OCI-LY7 (cell line): ENCODE data around the gene DIP2C. TPM values are rescaled to one million over a fixed set of nuclear protein-coding genes. Genes with fewer than 3 reads are reported as not detected.

Source experiments
- BruUV-seq: library from RNA; stranded (reverse); fragments of 400-500 nt; replicated peaks from 2 replicates; lab custom pipeline; 2021; lab: Mats Ljungman, UMichigan
- CTCF ChIA-PET: fragments of 300-600 bp; sonication (Branson Sonifier 250); formaldehyde crosslinking; loops from one replicate; lab custom pipeline; 2022; ENCODE audit warnings: antibody characterized with exemption; ENCODE audit not compliant: unreplicated experiment; lab: Charles Lee
- POLR2A ChIA-PET: fragments of 300-600 bp; sonication (Branson Sonifier 250); formaldehyde crosslinking; loops from one replicate; lab custom pipeline; 2022; ENCODE audit warnings: antibody characterized with exemption; lab: Charles Lee
- DNase-seq: peaks from one replicate; pipeline ENCODE4 v3.0.0-alpha.2; 2015; ENCODE audit warnings: low spot score
- H2AFZ ChIP-seq: fragments of 200-600 bp; sonication (generic), shearing (Covaris generic); 2 replicates; pipeline ENCODE4 v1.6.1; 2014; ENCODE audit warnings: mild to moderate bottlenecking, antibody characterized with exemption, low read length, moderate library complexity
- H3K27ac ChIP-seq: fragments of 200-600 bp; sonication (generic); 2 replicates; pipeline ENCODE4 v1.5.1; 2014; ENCODE audit warnings: mixed run types, low read depth, mild to moderate bottlenecking, moderate library complexity, low read length, inconsistent platforms; ENCODE audit not compliant: poor library complexity, severe bottlenecking
- H3K36me3 ChIP-seq: fragments of 200-600 bp; sonication (generic); 2 replicates; pipeline ENCODE4 v1.6.1; 2014; ENCODE audit warnings: mild to moderate bottlenecking, antibody characterized with exemption, low read length, moderate library complexity, mixed read lengths; ENCODE audit not compliant: insufficient read depth
- H3K4me1 ChIP-seq: fragments of 200-600 bp; sonication (generic); 2 replicates; pipeline ENCODE4 v1.5.1; 2014; ENCODE audit warnings: mild to moderate bottlenecking, low read length; ENCODE audit not compliant: insufficient read depth, poor library complexity, severe bottlenecking
- H3K4me2 ChIP-seq: fragments of 200-600 bp; sonication (generic); 2 replicates; pipeline ENCODE4 v1.6.1; 2014; ENCODE audit warnings: mild to moderate bottlenecking, low read length
- H3K4me3 ChIP-seq: fragments of 200-600 bp; sonication (generic); 2 replicates; pipeline ENCODE4 v1.5.1; 2014; ENCODE audit warnings: mild to moderate bottlenecking, low read depth, low read length; ENCODE audit not compliant: poor library complexity, severe bottlenecking
- H3K79me2 ChIP-seq: fragments of 200-600 bp; sonication (generic); 2 replicates; pipeline ENCODE4 v1.6.1; 2016; ENCODE audit warnings: low read depth, mild to moderate bottlenecking, low read length, moderate library complexity, mixed read lengths; ENCODE audit not compliant: insufficient read depth
- H3K9me2 ChIP-seq: fragments of 200-600 bp; sonication (generic); 2 replicates; pipeline ENCODE4 v1.6.1; 2016; ENCODE audit warnings: mild to moderate bottlenecking, low read length, mixed read lengths; ENCODE audit not compliant: insufficient read depth
- H3K9me3 ChIP-seq: fragments of 200-600 bp; sonication (generic); 2 replicates; pipeline ENCODE4 v1.6.1; 2014; ENCODE audit warnings: mild to moderate bottlenecking, mixed run types, low read length, mixed read lengths
- H4K20me1 ChIP-seq: fragments of 200-600 bp; sonication (generic); 2 replicates; pipeline ENCODE4 v1.6.1; 2014; ENCODE audit warnings: mild to moderate bottlenecking, antibody characterized with exemption, low read length, moderate library complexity, mixed read lengths; ENCODE audit not compliant: insufficient read depth
- EZH2phosphoT487 ChIP-seq: fragments of 200-600 bp; sonication (generic); IDR thresholded peaks from 2 replicates; pipeline ENCODE4 v1.6.1; 2018; ENCODE audit warnings: low read depth, borderline replicate concordance, mild to moderate bottlenecking, mixed run types, antibody characterized with exemption, low read length, moderate library complexity, mixed read lengths
- intact Hi-C: fragments of 100-400 bp; cut with micrococcal nuclease; formaldehyde crosslinking; loops from one replicate; pipeline ENCODE4 v1.10.0; 2022; ENCODE audit not compliant: unreplicated experiment
- total RNA-seq, 2 experiments: library from RNA; depleted of rRNA in 1 of 2; stranded (reverse); fragments of >200 nt in 1 of 2; shearing (Covaris generic) in 1 of 2; gene quantifications; 2 replicates each; pipeline ENCODE4 v1.2.3, GENCODE V29; 2014 to 2022
- TF ChIP-seq, protein P1 (sequence below): fragments of 200-600 bp; sonication (generic); conservative IDR thresholded peaks from 2 replicates; pipeline ENCODE4 v1.5.1; 2014; ENCODE audit warnings: mild to moderate bottlenecking, antibody characterized with exemption, low read length, moderate library complexity, mixed read lengths

The DIP2C gene
- total RNA-seq, 2 experiments from 2014 or later: 10.9 to 29.5 TPM

DNA sequence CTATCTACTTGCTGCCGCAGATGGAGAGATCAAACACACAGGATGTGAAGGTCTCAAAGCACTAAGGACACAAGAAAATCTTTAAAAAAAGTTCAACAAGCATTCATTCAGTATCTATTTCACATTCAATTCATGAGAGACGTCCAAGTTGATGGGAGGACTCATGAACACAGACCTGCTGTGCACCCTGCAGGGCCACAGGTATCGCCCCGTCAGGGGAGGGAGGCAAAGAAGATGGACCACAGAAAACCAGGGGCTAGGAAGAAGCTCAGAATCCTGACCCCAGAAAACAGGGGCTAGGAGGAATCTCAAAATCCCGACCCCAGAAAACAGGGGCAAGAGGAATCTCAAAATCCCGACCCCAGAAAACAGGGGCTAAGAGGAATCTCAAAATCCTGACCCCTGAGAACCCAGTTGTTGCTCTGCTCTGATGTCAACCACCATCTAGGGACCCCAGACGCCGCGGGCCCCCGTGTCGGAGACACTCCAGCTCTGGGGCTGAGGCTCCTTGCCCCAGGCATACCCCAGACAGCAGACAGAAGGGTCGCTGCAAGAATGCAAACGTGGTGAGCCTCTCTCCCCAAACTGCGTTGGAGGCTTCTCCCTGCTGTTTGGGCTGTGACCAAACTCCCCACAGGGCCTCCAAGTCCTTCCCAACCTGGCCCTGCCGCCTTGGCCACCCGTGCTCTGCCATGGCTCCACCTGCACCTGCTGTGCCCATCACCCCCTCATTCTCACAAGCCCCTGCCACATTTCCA is 197.6 kb downstream of the DIP2C start:
- intact Hi-C loops: no loop called here
- ChIA-PET CTCF (no interaction called here), POLR2A (interaction anchor here (1.1 kb wide), 1 partner anchor 10 kb away, joined by 4 read pairs; no protein-coding TSS in a partner anchor)
- H4K20me1 ChIP-seq: no peaks in the 10 kb centered on the region
- no peaks in the 10 kb centered on the region for H3K9me3 ChIP-seq
- no TSS peak for BruUV-seq
- H3K4me1 ChIP-seq: no peaks in the 10 kb centered on the region
- TF ChIP-seq EZH2phosphoT487: no peak
- TF ChIP-seq, protein P1, sequence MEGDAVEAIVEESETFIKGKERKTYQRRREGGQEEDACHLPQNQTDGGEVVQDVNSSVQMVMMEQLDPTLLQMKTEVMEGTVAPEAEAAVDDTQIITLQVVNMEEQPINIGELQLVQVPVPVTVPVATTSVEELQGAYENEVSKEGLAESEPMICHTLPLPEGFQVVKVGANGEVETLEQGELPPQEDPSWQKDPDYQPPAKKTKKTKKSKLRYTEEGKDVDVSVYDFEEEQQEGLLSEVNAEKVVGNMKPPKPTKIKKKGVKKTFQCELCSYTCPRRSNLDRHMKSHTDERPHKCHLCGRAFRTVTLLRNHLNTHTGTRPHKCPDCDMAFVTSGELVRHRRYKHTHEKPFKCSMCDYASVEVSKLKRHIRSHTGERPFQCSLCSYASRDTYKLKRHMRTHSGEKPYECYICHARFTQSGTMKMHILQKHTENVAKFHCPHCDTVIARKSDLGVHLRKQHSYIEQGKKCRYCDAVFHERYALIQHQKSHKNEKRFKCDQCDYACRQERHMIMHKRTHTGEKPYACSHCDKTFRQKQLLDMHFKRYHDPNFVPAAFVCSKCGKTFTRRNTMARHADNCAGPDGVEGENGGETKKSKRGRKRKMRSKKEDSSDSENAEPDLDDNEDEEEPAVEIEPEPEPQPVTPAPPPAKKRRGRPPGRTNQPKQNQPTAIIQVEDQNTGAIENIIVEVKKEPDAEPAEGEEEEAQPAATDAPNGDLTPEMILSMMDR: no peak
- H3K27ac ChIP-seq: no peak overlapping the region
- DNase-seq: no peak
- H3K4me2 ChIP-seq: no peak overlapping the region
- H2AFZ ChIP-seq: no peak overlapping the region
- H3K79me2 ChIP-seq: 0 out of 2 replicates have a peak, but pooled peaks cover 7% of the 10 kb centered on the region
- no peaks in the 10 kb centered on the region for H3K9me2 ChIP-seq
- H3K36me3 ChIP-seq: peaks cover 27% of the 10 kb centered on the region; the same call in 1 of the 2 replicates
- H3K4me3 ChIP-seq: no peak overlapping the region

DNA sequence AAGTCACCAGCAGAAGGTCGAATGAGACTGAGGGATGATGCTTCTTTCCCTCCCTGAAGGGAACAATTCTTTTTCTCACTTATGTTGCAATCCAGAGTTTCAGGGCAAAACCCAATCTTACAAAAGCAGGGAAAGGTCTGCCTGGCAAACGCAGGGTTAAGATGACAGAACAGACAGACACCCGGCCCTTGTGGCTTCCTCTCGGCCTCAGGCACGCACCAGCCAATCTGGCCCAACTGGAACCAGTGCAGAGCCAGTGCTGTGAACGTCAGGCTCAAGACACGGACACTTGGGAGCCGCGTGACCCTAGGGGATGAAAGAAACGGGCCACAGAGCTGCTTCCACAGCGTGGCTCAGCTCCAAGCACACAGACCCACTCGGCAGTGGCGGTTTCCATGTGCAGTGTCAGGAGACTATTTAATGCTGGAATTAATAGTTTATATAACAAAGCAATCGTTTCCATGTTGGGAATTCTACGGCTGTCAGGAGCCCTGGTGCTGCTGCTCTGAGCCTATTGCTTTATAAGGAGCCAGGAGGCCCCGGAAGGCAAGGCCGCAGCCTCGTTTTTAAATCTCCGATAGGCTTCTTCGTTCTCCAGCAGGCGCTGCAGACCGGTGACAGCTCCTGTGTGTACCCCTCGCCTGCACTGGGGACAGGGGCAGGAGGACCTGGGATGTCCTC is 198.4 kb downstream of the DIP2C start:
- TF ChIP-seq, protein P1: no peak
- TF ChIP-seq EZH2phosphoT487: no peak
- Histone ChIP-seq H3K36me3 (peaks cover 28% of the 10 kb centered on the region), H3K4me2 (no peak overlapping the region), H4K20me1 (no peaks in the 10 kb centered on the region), H3K79me2 (0 out of 2 replicates have a peak, but pooled peaks cover 7% of the 10 kb centered on the region), H3K4me1 (no peaks in the 10 kb centered on the region), H3K9me2 (no peaks in the 10 kb centered on the region), H2AFZ (no peak overlapping the region), H3K27ac (no peak overlapping the region), H3K9me3 (no peaks in the 10 kb centered on the region), H3K4me3 (no peak overlapping the region)
- BruUV-seq: no TSS peak
- intact Hi-C loops: no loop called here
- no peak for DNase-seq
- CTCF ChIA-PET: no interaction called here
- POLR2A ChIA-PET: no interaction called here

DNA sequence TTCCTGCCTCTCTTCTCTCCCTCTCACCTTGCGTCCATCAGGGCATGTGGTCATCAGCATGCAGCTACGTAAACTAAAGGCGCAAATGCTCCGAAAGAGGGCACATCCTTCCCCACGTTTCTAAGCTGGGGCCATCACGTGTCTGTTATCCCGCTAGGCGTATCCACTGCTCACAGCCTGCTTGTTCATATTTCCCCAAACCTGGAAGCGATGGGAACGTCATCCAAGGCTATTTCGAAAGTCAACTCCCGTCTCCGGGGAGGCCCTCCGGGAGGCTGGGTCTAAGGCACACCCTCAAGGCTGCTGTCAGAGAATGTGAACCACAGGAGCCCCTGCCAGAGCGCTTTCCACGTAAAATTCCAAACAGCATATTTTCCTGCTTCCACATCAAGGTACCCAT is 199.2 kb downstream of the DIP2C start:
- no peak overlapping the region for H3K27ac ChIP-seq
- H3K9me3 ChIP-seq: no peaks in the 10 kb centered on the region
- H3K36me3 ChIP-seq: peaks cover 35% of the 10 kb centered on the region
- CTCF ChIA-PET: no interaction called here
- no peaks in the 10 kb centered on the region for H4K20me1 ChIP-seq
- TF ChIP-seq, protein P1: no peak
- no peak for TF ChIP-seq EZH2phosphoT487
- H3K79me2 ChIP-seq: 0 out of 2 replicates have a peak, but pooled peaks cover 7% of the 10 kb centered on the region
- intact Hi-C loops: no loop called here
- BruUV-seq: no TSS peak
- H2AFZ ChIP-seq: no peak overlapping the region
- H3K4me1 ChIP-seq: peaks cover 4% of the 10 kb centered on the region
- DNase-seq: no peak
- POLR2A ChIA-PET: no interaction called here
- no peak overlapping the region for H3K4me3 ChIP-seq
- H3K4me2 ChIP-seq: no peak overlapping the region
- H3K9me2 ChIP-seq: no peaks in the 10 kb centered on the region
